Progenitor cell of endocrine pancreas (in vitro differentiated cells): ENCODE measurements around the gene B4GALT4. TPM values are rescaled to one million over a fixed set of nuclear protein-coding genes. Genes with fewer than 3 reads are reported as not detected.

Source experiments
- DNase-seq: peaks from one replicate; pipeline ENCODE4 v3.0.0; 2021; ENCODE audit warnings: low spot score; ENCODE audit not compliant: unreplicated experiment
- H3K27ac Mint-ChIP-seq: 2 replicates; pipeline ENCODE4 v1.8.0; 2021; ENCODE audit warnings: mild to moderate bottlenecking, moderate library complexity, mixed read lengths
- H3K27me3 Mint-ChIP-seq: 2 replicates; pipeline ENCODE4 v1.8.0; 2021; ENCODE audit warnings: mixed read lengths
- H3K36me3 Mint-ChIP-seq: 2 replicates; pipeline ENCODE4 v1.8.0; 2022; ENCODE audit warnings: mixed read lengths; ENCODE audit not compliant: insufficient read depth
- H3K4me1 Mint-ChIP-seq: 2 replicates; pipeline ENCODE4 v1.8.0; 2021; ENCODE audit warnings: low read depth, mixed read lengths
- H3K4me3 Mint-ChIP-seq: 2 replicates; pipeline ENCODE4 v1.8.0; 2021; ENCODE audit warnings: low read depth, mild to moderate bottlenecking, moderate library complexity, mixed read lengths
- H3K9me3 Mint-ChIP-seq: 2 replicates; pipeline ENCODE4 v1.8.0; 2021; ENCODE audit warnings: low read depth, mixed read lengths
- CTCF ChIP-seq: fragments of 200-600 bp; sonication (generic); IDR thresholded peaks from one replicate; pipeline ENCODE4 v1.5.0; 2021; ENCODE audit warnings: antibody characterized with exemption, mild to moderate bottlenecking; ENCODE audit not compliant: unreplicated experiment
- total RNA-seq: library from RNA; stranded (reverse); gene quantifications from 2 replicates; pipeline ENCODE4 v1.2.1, GENCODE V29; 2021

B4GALT4 gene
- total RNA-seq, 1 donor from 2014 or later = 49.0 TPM

GRCh38 chr3:119221779-119222320, 18.8 kb downstream of the B4GALT4 start:
- Mint-ChIP-seq H3K27ac (peak overlapping the region; percentile 22), H3K4me3 (no peak overlapping the region), H3K36me3 (peaks cover 32% of the 10 kb centered on the region), H3K4me1 (peaks cover 17% of the 10 kb centered on the region), H3K27me3 (no peaks in the 10 kb centered on the region), H3K9me3 (no peaks in the 10 kb centered on the region)
- DNase-seq = no peak
- no peak for TF ChIP-seq CTCF

- Mint-ChIP-seq H3K27ac (peak overlapping the region; percentile 84), H3K36me3 (peaks cover 31% of the 10 kb centered on the region), H3K27me3 (no peaks in the 10 kb centered on the region), H3K9me3 (no peaks in the 10 kb centered on the region), H3K4me3 (no peak overlapping the region), H3K4me1 (peaks cover 17% of the 10 kb centered on the region)
- DNase-seq = no peak
- no peak for TF ChIP-seq CTCF
These were observed 19.6 kb downstream of the B4GALT4 start for GRCh38 chr3:119220970-119221667.

GRCh38 chr3:119220198-119220597, 20.5 kb downstream of the B4GALT4 start:
- no peak overlapping the region for H3K4me3 Mint-ChIP-seq
- no peak overlapping the region for H3K27ac Mint-ChIP-seq
- no peak for TF ChIP-seq CTCF
- peaks cover 40% of the 10 kb centered on the region for H3K36me3 Mint-ChIP-seq
- no peaks in the 10 kb centered on the region for H3K27me3 Mint-ChIP-seq
- peaks cover 17% of the 10 kb centered on the region for H3K4me1 Mint-ChIP-seq
- DNase-seq = no peak
- no peaks in the 10 kb centered on the region for H3K9me3 Mint-ChIP-seq

- Mint-ChIP-seq H3K27me3 (no peaks in the 10 kb centered on the region), H3K4me1 (peaks cover 17% of the 10 kb centered on the region), H3K9me3 (no peaks in the 10 kb centered on the region), H3K4me3 (no peak overlapping the region), H3K27ac (peak overlapping the region; percentile 55), H3K36me3 (peaks cover 45% of the 10 kb centered on the region)
- no peak for TF ChIP-seq CTCF
- DNase-seq = no peak
These were observed 21.6 kb downstream of the B4GALT4 start for GRCh38 chr3:119219069-119219468.

GRCh38 chr3:119211803-119212202, 28.9 kb downstream of the B4GALT4 start:
- Mint-ChIP-seq H3K9me3 (no peaks in the 10 kb centered on the region), H3K4me3 (no peak overlapping the region), H3K36me3 (peaks cover 37% of the 10 kb centered on the region), H3K27me3 (no peaks in the 10 kb centered on the region), H3K27ac (peak overlapping the region; percentile 89), H3K4me1 (peaks cover 46% of the 10 kb centered on the region)
- DNase-seq = no peak
- no peak for TF ChIP-seq CTCF
